NCI-H1105 (cell line): ENCODE measurements around the gene REEP2.
"Not testable (repeated sequence)": the region's sequence is repeated elsewhere in the genome, so short reads cannot be mapped to it uniquely, and the experiment has no call there.

Source experiments
- DNase-seq: peaks from one replicate; lab custom pipeline; 2025; lab: John Stamatoyannopoulos, UW

Gene REEP2

DNA sequence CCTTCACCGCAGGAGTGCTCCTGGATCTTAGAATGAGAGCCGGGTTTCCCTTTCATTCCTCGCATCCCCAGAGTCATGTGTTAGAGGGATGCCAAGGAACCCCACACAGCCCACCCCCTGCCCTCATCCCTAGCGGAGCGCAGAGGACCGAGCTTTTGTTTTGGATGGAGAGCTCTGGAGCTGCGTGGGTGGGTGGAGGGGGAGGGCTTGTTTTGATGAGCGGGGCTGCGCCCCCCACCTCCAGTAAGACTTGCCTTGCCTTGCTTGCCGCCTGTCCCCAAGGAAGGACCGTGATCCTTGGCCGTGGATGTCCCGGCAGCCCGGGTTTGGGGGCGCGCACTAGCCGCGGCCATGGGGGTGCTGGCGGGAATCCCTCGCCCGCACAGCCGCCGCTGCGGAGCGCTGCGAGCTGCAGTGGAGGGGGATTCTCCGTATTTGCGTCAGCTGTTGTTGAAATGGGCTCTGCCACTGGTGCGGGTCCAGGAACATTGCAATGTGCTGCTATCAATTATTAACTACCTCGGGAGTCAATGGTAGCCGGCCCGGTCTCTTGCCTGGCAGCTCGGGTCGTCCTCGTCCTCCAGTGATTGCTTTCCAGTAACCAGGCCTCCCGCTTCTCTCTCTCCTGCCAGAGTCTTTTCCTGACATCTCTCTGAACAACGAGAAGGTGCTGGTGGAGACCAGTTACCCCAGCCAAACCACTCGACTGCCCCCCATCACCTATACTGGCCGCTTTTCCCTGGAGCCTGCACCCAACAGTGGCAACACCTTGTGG lies 27.5 kb downstream of the REEP2 start:
- DNase-seq, result no peak

- DNase-seq, result no peak
Observed at GRCh38 chr5:138466900-138467710, 28.2 kb downstream of the REEP2 start.

DNA sequence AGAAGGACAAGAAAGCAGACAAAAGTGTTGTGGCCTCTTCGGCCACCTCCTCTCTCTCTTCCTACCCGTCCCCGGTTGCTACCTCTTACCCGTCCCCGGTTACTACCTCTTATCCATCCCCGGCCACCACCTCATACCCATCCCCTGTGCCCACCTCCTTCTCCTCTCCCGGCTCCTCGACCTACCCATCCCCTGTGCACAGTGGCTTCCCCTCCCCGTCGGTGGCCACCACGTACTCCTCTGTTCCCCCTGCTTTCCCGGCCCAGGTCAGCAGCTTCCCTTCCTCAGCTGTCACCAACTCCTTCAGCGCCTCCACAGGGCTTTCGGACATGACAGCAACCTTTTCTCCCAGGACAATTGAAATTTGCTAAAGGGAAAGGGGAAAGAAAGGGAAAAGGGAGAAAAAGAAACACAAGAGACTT lies 28.9 kb downstream of the REEP2 start:
- DNase-seq, result no peak

DNA sequence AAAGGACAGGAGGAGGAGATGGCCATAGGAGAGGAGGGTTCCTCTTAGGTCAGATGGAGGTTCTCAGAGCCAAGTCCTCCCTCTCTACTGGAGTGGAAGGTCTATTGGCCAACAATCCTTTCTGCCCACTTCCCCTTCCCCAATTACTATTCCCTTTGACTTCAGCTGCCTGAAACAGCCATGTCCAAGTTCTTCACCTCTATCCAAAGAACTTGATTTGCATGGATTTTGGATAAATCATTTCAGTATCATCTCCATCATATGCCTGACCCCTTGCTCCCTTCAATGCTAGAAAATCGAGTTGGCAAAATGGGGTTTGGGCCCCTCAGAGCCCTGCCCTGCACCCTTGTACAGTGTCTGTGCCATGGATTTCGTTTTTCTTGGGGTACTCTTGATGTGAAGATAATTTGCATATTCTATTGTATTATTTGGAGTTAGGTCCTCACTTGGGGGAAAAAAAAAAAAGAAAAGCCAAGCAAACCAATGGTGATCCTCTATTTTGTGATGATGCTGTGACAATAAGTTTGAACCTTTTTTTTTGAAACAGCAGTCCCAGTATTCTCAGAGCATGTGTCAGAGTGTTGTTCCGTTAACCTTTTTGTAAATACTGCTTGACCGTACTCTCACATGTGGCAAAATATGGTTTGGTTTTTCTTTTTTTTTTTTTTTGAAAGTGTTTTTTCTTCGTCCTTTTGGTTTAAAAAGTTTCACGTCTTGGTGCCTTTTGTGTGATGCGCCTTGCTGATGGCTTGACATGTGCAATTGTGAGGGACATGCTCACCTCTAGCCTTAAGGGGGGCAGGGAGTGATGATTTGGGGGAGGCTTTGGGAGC lies 29.5 kb downstream of the REEP2 start:
- DNase-seq, result no peak

DNA sequence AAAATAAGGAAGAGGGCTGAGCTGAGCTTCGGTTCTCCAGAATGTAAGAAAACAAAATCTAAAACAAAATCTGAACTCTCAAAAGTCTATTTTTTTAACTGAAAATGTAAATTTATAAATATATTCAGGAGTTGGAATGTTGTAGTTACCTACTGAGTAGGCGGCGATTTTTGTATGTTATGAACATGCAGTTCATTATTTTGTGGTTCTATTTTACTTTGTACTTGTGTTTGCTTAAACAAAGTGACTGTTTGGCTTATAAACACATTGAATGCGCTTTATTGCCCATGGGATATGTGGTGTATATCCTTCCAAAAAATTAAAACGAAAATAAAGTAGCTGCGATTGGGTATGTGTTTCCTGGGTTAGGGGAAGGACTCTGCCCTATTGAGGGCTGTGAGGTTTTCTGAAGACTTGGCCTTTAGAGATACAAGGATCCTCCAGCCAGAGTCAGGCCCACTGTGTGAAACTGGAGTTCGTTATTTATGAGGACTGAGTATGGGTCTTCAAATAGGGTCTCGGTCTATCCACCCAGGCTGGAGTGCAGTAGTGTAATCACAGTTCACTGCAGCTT lies 30.2 kb downstream of the REEP2 start:
- no peak for DNase-seq

GRCh38 chr5:138469540-138470321 lies 30.9 kb downstream of the REEP2 start:
- DNase-seq, result no peak

- DNase-seq, result no peak
Observed at GRCh38 chr5:138470322-138471051, 31.6 kb downstream of the REEP2 start.

DNA sequence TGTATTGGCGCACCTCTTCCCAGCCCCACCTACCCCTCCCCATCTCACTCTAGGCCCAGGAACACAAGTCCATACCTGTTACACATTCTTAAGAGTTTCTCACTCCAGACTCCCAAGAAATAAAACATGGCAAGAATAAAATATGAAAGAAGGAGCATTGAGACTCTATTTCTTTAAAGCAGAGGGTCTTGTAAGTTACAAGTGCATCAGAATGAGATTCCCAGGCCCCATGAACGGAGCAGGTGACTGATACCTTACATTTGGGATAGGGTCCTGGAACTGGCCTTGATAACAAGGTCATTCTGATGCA lies 32.1 kb downstream of the REEP2 start:
- DNase-seq, result no peak

- no peak for DNase-seq
Observed at GRCh38 chr5:138472353-138472752, 33.5 kb downstream of the REEP2 start.

DNA sequence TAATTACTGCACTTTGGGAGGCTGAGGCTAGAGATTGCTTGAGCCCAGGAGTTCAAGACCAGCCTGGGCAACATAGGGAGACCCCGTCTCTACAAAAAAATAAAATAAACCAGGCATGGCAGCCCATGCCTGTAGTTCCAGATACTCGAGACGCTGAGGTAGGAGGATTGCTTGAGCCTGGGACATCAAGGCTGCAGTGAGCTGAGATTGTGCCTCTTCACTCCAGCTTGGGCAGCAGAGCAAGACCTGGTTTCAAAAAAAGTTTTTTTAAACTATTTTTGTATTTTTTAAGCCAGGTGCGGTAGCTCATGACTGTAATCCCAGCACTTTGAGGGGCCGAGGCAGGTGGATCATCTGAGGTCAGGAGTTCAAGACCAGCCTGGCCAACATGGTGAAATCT lies 34.3 kb downstream of the REEP2 start:
- not testable (repeated sequence) for DNase-seq

GRCh38 chr5:138476918-138477317 lies 38.1 kb downstream of the REEP2 start:
- DNase-seq, result no peak

DNA sequence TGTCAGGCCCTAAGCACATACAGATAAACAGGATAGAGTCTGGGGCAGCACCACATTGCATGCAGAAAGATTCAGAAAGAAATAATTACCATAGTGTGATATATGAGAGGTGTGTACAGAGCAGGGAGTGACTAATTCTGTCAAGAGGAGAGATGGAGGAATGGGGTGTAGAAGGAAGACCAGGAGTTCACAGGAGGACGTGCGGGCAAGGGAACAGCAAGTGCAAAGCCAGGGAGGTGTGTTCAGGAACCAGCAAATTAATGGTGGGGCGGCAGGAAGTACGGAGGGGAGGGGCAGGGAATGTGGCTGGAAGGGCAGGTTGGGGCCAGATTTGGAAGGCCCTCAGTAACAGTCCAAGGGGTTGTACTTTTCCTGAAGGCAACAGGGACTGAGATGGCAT lies 43.8 kb downstream of the REEP2 start:
- DNase-seq, result no peak

- no peak for DNase-seq
Observed at GRCh38 chr5:138488481-138488945, 49.7 kb downstream of the REEP2 start.

DNA sequence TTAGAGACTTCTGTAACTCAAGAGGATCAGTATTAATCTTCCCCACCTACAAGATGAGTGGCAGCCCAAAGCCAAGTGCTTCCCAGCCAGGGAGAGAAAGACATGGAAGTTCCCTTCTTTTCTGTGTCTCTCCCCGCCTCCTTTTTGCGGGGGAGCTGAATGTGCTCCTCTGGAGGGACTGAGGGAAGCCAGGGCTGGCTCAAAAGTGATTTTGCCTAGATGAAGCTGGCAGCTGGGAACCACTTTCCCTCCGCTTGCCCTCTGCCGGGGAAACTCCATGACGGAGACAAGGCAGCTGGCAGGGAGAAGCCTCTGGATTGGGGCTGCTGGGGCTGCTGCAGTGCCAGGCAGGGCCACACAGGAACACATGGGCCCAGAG lies 50.8 kb downstream of the REEP2 start:
- no peak for DNase-seq

GRCh38 chr5:138490648-138491283 lies 51.9 kb downstream of the REEP2 start:
- no peak for DNase-seq

DNA sequence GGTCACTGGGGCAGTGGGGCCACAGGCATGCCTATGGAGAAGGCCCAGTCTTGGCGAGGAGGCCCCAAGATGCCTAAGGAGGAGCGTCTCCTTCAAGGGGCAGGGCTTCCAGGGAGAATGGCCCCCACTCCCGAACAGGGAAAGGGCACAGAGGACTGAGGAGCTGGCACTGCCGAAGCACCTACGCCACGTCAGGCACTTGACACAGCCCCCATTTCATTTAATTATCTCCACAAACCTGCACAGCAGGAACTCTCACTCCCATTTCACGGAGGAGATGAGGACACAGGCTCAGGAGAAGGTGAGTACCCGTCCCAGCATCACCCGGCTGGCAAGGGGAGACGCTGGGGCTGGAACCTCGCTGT lies 52.4 kb downstream of the REEP2 start:
- no peak for DNase-seq

GRCh38 chr5:138491669-138492559 lies 53.1 kb downstream of the REEP2 start:
- DNase-seq, result peak; percentile 62

- DNase-seq, result no peak
Observed at GRCh38 chr5:138492560-138493045, 53.7 kb downstream of the REEP2 start.

GRCh38 chr5:138495351-138495750 lies 56.5 kb downstream of the REEP2 start:
- DNase-seq, result no peak
